ENCODE measurements around the gene TEKTIP1.
A peak's percentile ranks its signal among the peaks of the same experiment; 100 is the strongest.

Gene TEKTIP1

GRCh38 chr19:3508771-3509535, 30.0 kb upstream of the TEKTIP1 start:
- no peak for DNase-seq (ENCODE audit: low read depth)
- no peak overlapping the region for H3K4me3 ChIP-seq (ENCODE audit: low read length)
- TF ChIP-seq CTCF (IDR thresholded peaks at IDR 0.05; ENCODE audit: insufficient read depth, low read depth, low read length, missing control alignments), result no peak

- TF ChIP-seq CTCF (IDR thresholded peaks at IDR 0.05; ENCODE audit: insufficient read depth, low read depth, low read length, missing control alignments), result no peak
Observed at GRCh38 chr19:3509566-3509989, 29.4 kb upstream of the TEKTIP1 start.

GRCh38 chr19:3510727-3511126, 28.2 kb upstream of the TEKTIP1 start:
- no peak for DNase-seq (ENCODE audit: low read depth)
- no peak overlapping the region for H3K4me3 ChIP-seq (ENCODE audit: low read length)
- no peak for TF ChIP-seq CTCF (IDR thresholded peaks at IDR 0.05; ENCODE audit: insufficient read depth, low read depth, low read length, missing control alignments)

More at GRCh38 chr19:3509566-3509989, 29.4 kb upstream of the TEKTIP1 start:
- DNase-seq (ENCODE audit: low read depth), result peak; percentile 95
- H3K4me3 ChIP-seq (ENCODE audit: low read length), result no peak overlapping the region

GRCh38 chr19:3511506-3512251, 27.3 kb upstream of the TEKTIP1 start:
- no peak for DNase-seq (ENCODE audit: low read depth)
- no peak overlapping the region for H3K4me3 ChIP-seq (ENCODE audit: low read length)
- no peak for TF ChIP-seq CTCF (IDR thresholded peaks at IDR 0.05; ENCODE audit: insufficient read depth, low read depth, low read length, missing control alignments)

- no peak overlapping the region for H3K4me3 ChIP-seq (ENCODE audit: low read length)
- no peak for TF ChIP-seq CTCF (IDR thresholded peaks at IDR 0.05; ENCODE audit: insufficient read depth, low read depth, low read length, missing control alignments)
- no peak for DNase-seq (ENCODE audit: low read depth)
Observed at GRCh38 chr19:3512562-3513228, 26.3 kb upstream of the TEKTIP1 start.

- DNase-seq (ENCODE audit: low read depth), result no peak
- no peak for TF ChIP-seq CTCF (IDR thresholded peaks at IDR 0.05; ENCODE audit: insufficient read depth, low read depth, low read length, missing control alignments)
- no peak overlapping the region for H3K4me3 ChIP-seq (ENCODE audit: low read length)
Observed at GRCh38 chr19:3513229-3514140, 25.5 kb upstream of the TEKTIP1 start.
